ENCODE measurements around the gene KCNG4.

Gene KCNG4

GRCh38 chr16:84239909-84240308 lies at the start of gene KCNG4:
Gene KCNG4, minus strand, starts transcription at chr16:84240012. Its CDS starts 2,527 bp downstream, at chr16:84237485.
- DNase-seq (ENCODE audit: low spot score): peak; percentile 37

DNA sequence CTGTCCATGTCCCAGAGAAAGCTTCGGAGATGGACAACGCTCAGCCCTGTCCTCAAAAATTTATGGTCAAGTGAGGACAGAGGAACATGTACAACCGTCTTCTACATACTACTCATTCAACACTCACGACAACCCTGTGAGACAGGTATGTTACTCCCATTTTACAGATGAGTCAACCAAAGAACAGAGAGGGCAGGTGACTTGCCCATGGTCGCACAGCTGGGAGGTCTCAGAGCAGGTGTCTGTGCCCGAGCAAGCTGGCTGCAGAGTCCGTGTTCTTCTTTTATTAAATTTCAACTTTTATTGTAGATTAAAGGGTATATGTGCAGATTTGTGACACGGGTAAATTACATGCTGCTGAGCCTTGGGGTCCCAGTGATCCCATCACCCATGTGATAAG lies 49.1 kb upstream of the KCNG4 start:
- no peak for DNase-seq (ENCODE audit: low spot score)

- no peak for DNase-seq (ENCODE audit: low spot score)
Measured at GRCh38 chr16:84286578-84287240, 46.9 kb upstream of the KCNG4 start.

- DNase-seq (ENCODE audit: low spot score): peak; percentile 66
Measured at GRCh38 chr16:84284154-84284722, 44.4 kb upstream of the KCNG4 start.

DNA sequence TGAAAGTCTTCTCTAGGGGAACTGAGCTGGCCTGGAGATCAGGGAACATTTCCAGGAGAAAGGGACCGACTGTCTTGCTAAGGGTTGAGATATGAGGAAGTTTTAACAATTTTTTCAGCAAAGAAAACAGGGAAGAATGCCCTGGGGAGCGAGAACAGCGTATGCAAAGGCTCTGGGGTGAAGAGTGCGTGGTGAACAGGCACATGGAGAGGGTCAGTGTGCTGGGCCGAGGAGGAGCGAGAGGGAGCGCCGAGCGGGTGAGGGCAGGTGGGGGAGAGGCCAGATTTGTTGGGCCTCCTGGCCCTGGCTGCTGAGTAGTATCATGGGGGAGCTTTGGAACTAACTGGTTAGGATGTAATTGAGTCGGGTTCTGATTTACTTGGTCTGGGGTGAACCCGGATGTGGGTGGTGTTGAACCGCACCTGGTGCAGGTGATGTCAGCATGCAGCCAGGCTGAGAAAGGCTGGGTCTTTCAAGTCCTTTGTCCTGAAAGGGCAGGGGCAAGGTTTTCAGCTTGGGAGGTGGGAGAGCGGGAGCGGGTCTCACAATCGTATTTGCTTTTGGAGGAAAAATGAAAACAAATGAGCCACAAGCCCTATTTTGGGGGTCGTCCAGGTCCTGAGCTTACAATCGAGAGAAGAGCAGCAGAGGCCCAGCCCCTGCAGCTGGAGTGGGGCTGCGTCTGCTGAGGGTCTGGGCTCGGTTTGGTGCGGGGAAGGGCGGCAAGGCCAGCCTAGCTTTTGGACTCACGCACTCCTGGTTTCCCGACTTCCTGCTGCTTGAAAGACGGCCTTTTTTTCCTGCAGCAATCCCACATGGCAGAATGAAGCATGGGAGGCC lies 43.7 kb upstream of the KCNG4 start:
- DNase-seq (ENCODE audit: low spot score): peak; percentile 20

DNA sequence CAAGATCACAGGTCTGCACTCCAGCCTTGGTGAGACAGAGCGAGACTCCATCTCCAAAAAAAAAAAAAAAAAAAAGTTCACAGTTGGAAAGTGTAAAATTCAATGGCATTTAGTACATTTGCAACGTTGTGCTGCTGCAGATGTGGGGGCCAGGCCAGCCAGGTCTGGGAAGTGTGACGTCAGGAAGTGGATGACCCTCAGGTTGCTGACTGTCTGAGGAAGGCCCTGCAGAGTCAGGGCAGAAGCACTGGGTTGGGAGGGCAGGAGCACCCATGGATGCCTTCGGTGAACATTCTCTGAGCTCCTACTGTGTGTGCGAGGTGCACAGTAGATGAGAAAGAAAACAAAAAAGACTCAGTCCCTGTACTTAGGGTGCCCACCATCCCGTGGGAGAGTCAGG lies 42.7 kb upstream of the KCNG4 start:
- DNase-seq (ENCODE audit: low spot score): no peak

GRCh38 chr16:84281074-84281473 lies 41.3 kb upstream of the KCNG4 start:
- peak; percentile 75 for DNase-seq (ENCODE audit: low spot score)

GRCh38 chr16:84279881-84280280 lies 40.1 kb upstream of the KCNG4 start:
- DNase-seq (ENCODE audit: low spot score): no peak

GRCh38 chr16:84278968-84279367 lies 39.2 kb upstream of the KCNG4 start:
- peak; percentile 29 for DNase-seq (ENCODE audit: low spot score)

GRCh38 chr16:84278333-84278732 lies 38.5 kb upstream of the KCNG4 start:
- DNase-seq (ENCODE audit: low spot score): no peak

DNA sequence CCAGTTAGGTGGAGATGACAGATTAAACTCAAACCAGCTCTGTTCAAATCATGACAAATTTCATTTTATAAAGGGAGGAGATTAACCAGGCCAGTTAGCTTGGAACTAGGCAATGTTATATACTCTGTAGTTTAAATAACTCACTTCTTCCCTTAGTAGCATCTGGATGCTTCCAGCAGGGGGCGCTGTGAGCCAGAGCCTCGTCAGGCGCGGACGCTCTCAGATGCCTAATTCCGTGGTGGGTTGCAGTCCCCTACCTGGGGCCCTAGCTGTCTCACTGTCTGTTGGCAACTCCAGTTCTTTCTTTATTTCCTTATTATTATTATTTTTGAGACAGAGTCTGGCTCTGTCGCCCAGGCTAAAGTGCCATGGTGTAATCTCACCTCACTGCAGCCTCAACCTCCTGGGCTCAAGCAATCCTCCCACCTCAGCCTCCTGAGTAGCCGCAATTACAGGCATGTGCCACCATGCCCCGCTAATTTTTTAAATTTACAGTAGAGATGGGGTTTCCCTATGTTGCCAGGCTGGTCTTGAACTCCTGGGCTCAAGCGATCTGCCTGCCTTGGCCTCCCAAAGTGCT lies 37.5 kb upstream of the KCNG4 start:
- DNase-seq (ENCODE audit: low spot score): peak; percentile 70

- no peak for DNase-seq (ENCODE audit: low spot score)
Measured at GRCh38 chr16:84275585-84276151, 35.9 kb upstream of the KCNG4 start.

DNA sequence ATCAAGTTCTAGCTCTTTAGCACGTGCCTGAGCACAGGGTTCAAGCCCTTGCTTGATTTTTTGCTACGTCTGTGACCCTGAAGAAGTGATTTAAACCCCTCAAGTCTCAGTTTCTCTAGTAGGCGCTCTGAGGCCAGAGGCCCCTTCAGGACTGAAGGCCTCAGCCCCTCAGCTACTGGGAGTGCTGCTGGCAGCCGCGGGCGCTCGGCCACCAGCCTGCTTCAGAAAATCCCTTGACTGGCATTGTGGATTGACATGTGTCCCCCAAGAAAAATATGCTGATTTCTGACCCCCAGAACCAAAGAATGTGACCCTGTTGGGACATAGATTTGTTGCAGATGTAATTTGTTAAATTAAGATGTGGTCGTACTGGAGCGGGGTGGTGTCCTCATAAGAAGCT lies 34.7 kb upstream of the KCNG4 start:
- no peak for DNase-seq (ENCODE audit: low spot score)

- DNase-seq (ENCODE audit: low spot score): no peak
Measured at GRCh38 chr16:84272740-84273320, 33.0 kb upstream of the KCNG4 start.

DNA sequence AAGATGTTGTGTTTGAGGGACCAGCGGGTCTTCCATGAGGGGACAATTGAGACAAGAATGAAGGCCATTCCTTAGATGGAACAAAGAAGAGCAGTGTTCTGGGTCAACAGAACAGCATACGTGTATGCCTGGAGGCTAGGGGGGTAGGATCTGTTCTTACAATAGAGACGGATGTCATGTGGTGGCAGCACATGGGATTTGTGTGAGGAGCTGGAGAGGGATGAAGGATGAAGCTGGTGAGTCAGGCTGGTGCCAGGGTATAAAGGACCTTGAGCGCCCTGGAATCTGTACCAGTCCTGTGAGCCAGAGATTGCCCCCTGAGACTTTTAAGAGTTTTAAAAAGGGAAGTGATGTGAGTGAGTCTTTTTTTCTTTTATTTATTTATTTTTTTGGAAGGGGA lies 32.1 kb upstream of the KCNG4 start:
- DNase-seq (ENCODE audit: low spot score): no peak

GRCh38 chr16:84271037-84271436 lies 31.2 kb upstream of the KCNG4 start:
- DNase-seq (ENCODE audit: low spot score): no peak

DNA sequence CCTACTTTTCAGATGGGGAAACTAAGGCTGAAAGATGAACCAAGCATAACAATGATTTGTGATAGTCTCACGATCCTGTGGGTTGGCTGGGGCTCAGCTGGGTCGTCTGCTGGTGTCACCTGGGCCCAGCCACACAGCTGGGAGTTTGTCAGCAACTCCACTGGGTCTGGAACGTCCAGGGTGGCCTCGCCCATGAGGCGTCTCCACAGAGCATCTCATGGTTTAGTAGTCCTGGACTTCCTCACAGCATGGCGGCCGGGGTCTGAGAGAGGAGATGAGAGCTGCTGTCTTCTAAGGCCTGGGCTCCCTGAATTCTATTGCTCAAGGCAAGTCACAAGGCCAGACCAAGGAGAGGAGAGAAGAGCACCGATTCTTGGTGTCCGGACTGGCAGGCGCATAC lies 30.7 kb upstream of the KCNG4 start:
- no peak for DNase-seq (ENCODE audit: low spot score)

- no peak for DNase-seq (ENCODE audit: low spot score)
Measured at GRCh38 chr16:84270071-84270470, 30.3 kb upstream of the KCNG4 start.

- no peak for DNase-seq (ENCODE audit: low spot score)
Measured at GRCh38 chr16:84268291-84269040, 28.7 kb upstream of the KCNG4 start.

- DNase-seq (ENCODE audit: low spot score): no peak
Measured at GRCh38 chr16:84267380-84267779, 27.6 kb upstream of the KCNG4 start.

DNA sequence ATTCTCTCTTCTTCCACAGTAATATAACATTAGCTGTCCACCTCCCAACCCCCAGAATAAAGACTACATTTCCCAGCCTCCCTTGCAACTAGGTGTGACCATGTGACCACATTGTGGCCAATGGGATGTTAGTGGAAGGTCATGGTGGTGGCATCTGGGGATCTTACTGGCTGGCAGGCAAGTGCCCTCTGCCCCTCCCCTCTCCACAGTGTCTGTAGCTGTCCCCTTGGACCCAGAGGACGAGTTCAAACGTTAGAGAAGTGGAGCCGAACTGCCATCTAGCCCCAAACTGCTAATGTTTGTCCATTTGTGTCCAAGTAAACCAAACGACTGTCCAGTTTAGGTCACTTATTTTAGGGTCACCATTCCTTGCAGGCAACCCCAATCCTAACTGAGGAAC lies 26.6 kb upstream of the KCNG4 start:
- peak; percentile 90 for DNase-seq (ENCODE audit: low spot score)
